ENCODE data around the gene FAM168A.

GRCh38 chr11:73466643-73467042 lies 131.3 kb downstream of the FAM168A start:
- no peak for TF ChIP-seq CTCF (IDR thresholded peaks at IDR 0.05)
- no peak for TF ChIP-seq POLR2A (IDR thresholded peaks at IDR 0.05; ENCODE audit: low read depth)
- TF ChIP-seq POLR2AphosphoS5 (IDR thresholded peaks at IDR 0.05), result no peak
- TF ChIP-seq EP300 (IDR thresholded peaks at IDR 0.05), result no peak

Measured in esophagus muscularis mucosa (tissue), 4 donors.